ENCODE results near the gene CYP26C1.

CYP26C1 gene

GRCh38 chr10:93063144-93063976, 2.8 kb downstream of the CYP26C1 start:
- CTCF ChIA-PET = interaction anchor here (0.6 to 1.4 kb wide), 6 partner anchors 8 to 44 kb away, joined by 3 to 5 read pairs (median 3); no protein-coding TSS in a partner anchor

GRCh38 chr10:93063977-93064660, 3.5 kb downstream of the CYP26C1 start:
- no peak overlapping the region for H3K27ac ChIP-seq
- POLR2A ChIA-PET (ENCODE audit: low non-redundant PET) = no interaction called here
- DNase-seq (ENCODE audit: low spot score) = no peak
- TF ChIP-seq CTCF (conservative IDR thresholded peaks at IDR 0.05; ENCODE audit: low read depth) = no peak
- CTCF ChIA-PET = interaction anchor here (0.6 to 1.3 kb wide), 5 partner anchors 8 to 28 kb away, joined by 3 to 4 read pairs (median 3); no protein-coding TSS in a partner anchor

More at GRCh38 chr10:93063144-93063976, 2.8 kb downstream of the CYP26C1 start:
- DNase-seq (ENCODE audit: low spot score) = no peak
- H3K27ac ChIP-seq = no peak overlapping the region
- POLR2A ChIA-PET (ENCODE audit: low non-redundant PET) = no interaction called here
- no peak for TF ChIP-seq CTCF (conservative IDR thresholded peaks at IDR 0.05; ENCODE audit: low read depth)

DNA sequence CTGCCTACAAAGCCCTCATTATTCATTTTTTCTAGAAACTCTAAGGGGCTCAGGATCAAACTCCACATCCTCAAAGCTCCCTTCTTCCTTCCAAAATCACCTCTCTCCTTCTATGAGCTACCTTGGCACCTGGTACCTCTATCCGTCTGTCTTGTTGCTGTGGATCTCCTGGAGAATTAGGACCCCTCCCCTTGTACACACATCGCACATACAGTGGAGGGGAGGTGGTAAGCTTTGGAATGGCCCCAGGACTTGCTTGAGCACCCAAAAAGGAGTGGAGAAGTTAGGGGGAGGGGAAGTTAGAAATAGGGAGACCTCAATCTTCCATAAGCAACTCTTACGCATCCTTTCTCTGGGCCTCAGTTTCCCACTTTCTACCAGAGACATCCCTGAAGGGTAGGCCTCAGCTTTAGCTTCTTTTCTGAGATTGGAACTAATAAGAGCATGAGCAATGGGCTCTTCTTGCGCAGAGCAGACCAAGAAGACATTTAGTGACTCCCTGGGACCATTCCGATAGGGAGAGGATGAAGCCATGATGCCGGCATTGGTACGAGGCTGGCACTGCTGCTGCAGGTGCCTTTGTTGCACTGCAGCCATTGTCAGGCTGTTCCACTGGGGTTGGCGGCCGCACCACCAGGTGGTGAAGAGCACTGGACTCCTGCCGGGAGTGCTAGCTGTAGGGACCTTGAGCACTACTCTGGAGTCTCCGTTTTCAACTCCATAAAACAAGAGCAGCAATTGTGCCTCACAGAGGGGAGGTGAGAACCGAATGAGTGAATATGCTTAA, 4.5 kb downstream of the CYP26C1 start:
- DNase-seq (ENCODE audit: low spot score) = no peak
- CTCF ChIA-PET = interaction anchor here (0.5 to 1.3 kb wide), 6 partner anchors 9 to 447 kb away, joined by 3 to 4 read pairs (median 4); no protein-coding TSS in a partner anchor

GRCh38 chr10:93065675-93066543, 5.3 kb downstream of the CYP26C1 start:
- TF ChIP-seq CTCF (conservative IDR thresholded peaks at IDR 0.05; ENCODE audit: low read depth) = no peak
- ChIA-PET CTCF (interaction anchor here (0.5 to 1.3 kb wide), 7 partner anchors 10 to 284 kb away, joined by 3 to 5 read pairs (median 3); no protein-coding TSS in a partner anchor), POLR2A (ENCODE audit: low non-redundant PET) (no interaction called here)

More for the DNA sequence above, 4.5 kb downstream of the CYP26C1 start:
- no peak overlapping the region for H3K27ac ChIP-seq
- TF ChIP-seq CTCF (conservative IDR thresholded peaks at IDR 0.05; ENCODE audit: low read depth) = no peak
- POLR2A ChIA-PET (ENCODE audit: low non-redundant PET) = no interaction called here

DNA sequence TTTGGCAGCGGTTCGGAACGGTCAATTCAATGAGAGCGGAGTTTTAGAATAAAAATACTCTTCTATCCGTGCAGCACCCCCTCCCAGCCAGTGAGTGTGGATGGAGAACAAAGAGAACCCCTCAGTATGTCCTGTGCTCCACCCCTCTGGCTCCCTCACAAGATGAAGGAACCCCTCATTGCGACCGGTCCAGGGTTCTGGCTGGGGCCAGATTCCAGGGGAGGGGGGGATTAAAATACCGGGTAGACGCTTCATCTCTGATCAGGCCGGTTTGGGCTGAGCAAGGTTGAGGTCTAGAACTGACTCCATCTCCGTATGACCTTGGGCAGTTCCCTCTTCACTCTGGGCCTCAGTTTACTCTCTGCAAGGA, 5.9 kb downstream of the CYP26C1 start:
- ChIA-PET POLR2A (ENCODE audit: low non-redundant PET) (no interaction called here), CTCF (interaction anchor here (0.6 to 0.7 kb wide), 2 partner anchors 10 to 53 kb away, joined by 3 read pairs; no protein-coding TSS in a partner anchor)
- DNase-seq (ENCODE audit: low spot score) = no peak
- no peak overlapping the region for H3K27ac ChIP-seq
- no peak for TF ChIP-seq CTCF (conservative IDR thresholded peaks at IDR 0.05; ENCODE audit: low read depth)

More at GRCh38 chr10:93065675-93066543, 5.3 kb downstream of the CYP26C1 start:
- no peak overlapping the region for H3K27ac ChIP-seq
- DNase-seq (ENCODE audit: low spot score) = no peak

All from RWPE1 (cell line).